Measurements from ENCODE around the gene APAF1.

GRCh38 chr12:98678946-98679610, 34.0 kb downstream of the APAF1 start:
- TF ChIP-seq, protein P1, sequence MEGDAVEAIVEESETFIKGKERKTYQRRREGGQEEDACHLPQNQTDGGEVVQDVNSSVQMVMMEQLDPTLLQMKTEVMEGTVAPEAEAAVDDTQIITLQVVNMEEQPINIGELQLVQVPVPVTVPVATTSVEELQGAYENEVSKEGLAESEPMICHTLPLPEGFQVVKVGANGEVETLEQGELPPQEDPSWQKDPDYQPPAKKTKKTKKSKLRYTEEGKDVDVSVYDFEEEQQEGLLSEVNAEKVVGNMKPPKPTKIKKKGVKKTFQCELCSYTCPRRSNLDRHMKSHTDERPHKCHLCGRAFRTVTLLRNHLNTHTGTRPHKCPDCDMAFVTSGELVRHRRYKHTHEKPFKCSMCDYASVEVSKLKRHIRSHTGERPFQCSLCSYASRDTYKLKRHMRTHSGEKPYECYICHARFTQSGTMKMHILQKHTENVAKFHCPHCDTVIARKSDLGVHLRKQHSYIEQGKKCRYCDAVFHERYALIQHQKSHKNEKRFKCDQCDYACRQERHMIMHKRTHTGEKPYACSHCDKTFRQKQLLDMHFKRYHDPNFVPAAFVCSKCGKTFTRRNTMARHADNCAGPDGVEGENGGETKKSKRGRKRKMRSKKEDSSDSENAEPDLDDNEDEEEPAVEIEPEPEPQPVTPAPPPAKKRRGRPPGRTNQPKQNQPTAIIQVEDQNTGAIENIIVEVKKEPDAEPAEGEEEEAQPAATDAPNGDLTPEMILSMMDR (IDR thresholded peaks at IDR 0.05), result no peak
- TF ChIP-seq EP300 (IDR thresholded peaks at IDR 0.05), result no peak

Data from esophagus muscularis mucosa (tissue), 3 donors.